Peyer's patch (tissue), 4 donors: ENCODE results near the gene THADA. TPM values are rescaled to one million over a fixed set of nuclear protein-coding genes. Genes with fewer than 3 reads are reported as not detected.

ENCODE experiments used
- DNase-seq, 3 donors: peaks; one replicate each; pipeline ENCODE4 v3.0.0-alpha.2; 2017 to 2019
- H3K27ac ChIP-seq, 4 donors: fragments of 200-600 bp; sonication (generic); one replicate each; pipeline ENCODE4 v1.5.1; 2016 to 2019
- H3K27me3 ChIP-seq, 2 donors: fragments of 200-600 bp; sonication (generic); one replicate each; pipeline ENCODE4 v1.5.1; 2019
- H3K36me3 ChIP-seq, 3 donors: fragments of 200-600 bp; sonication (generic); one replicate each; pipeline ENCODE4 v1.5.1; 2016 to 2019
- H3K4me1 ChIP-seq, 4 donors: fragments of 200-600 bp; sonication (generic); one replicate each; pipeline ENCODE4 v1.5.1; 2016 to 2019
- H3K4me3 ChIP-seq, 4 donors: fragments of 200-600 bp; sonication (generic); 1 replicate in 3 of 4; 2 replicates in 1 of 4; pipeline ENCODE4 v1.5.1; 2016 to 2019; ENCODE audit warnings: mild to moderate bottlenecking in 1 of 4
- H3K9me3 ChIP-seq, 4 donors: fragments of 200-600 bp; sonication (generic); one replicate each; pipeline ENCODE4 v1.5.1; 2016 to 2019; ENCODE audit warnings: mild to moderate bottlenecking in 1 of 4
- POLR2A ChIP-seq, 2 donors: fragments of 450-650 bp; IDR thresholded peaks; one replicate each; pipeline ENCODE4 v1.5.1; 2017; ENCODE audit warnings: antibody characterized with exemption in 2 of 2, mild to moderate bottlenecking in 2 of 2, moderate library complexity in 2 of 2
- total RNA-seq, 4 donors: library from RNA; depleted of rRNA; stranded (reverse); fragments of >200 nt; gene quantifications; one replicate each; pipeline ENCODE4 v1.1.0, GENCODE V29; 2016
- TF ChIP-seq, protein P1 (sequence below), 6 experiments: fragments of 450-650 bp in 4 of 6; fragments of 200-600 bp in 2 of 6; sonication (generic) in 1 of 6; IDR thresholded peaks; one replicate each; pipeline ENCODE4 v1.5.1; 2017 to 2019; ENCODE audit warnings: antibody characterized with exemption in 6 of 6, mild to moderate bottlenecking in 3 of 6, moderate library complexity in 1 of 6

The THADA gene
- total RNA-seq, 4 donors from 2014 or later = 19.3 to 76.7 (median 26.3) TPM

GRCh38 chr2:43384143-43384542 lies 211.7 kb downstream of the THADA start:
- TF ChIP-seq POLR2A (IDR thresholded peaks at IDR 0.05) = no peak
- TF ChIP-seq, protein P1, sequence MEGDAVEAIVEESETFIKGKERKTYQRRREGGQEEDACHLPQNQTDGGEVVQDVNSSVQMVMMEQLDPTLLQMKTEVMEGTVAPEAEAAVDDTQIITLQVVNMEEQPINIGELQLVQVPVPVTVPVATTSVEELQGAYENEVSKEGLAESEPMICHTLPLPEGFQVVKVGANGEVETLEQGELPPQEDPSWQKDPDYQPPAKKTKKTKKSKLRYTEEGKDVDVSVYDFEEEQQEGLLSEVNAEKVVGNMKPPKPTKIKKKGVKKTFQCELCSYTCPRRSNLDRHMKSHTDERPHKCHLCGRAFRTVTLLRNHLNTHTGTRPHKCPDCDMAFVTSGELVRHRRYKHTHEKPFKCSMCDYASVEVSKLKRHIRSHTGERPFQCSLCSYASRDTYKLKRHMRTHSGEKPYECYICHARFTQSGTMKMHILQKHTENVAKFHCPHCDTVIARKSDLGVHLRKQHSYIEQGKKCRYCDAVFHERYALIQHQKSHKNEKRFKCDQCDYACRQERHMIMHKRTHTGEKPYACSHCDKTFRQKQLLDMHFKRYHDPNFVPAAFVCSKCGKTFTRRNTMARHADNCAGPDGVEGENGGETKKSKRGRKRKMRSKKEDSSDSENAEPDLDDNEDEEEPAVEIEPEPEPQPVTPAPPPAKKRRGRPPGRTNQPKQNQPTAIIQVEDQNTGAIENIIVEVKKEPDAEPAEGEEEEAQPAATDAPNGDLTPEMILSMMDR (IDR thresholded peaks at IDR 0.05) = no peak
- no peaks in the 10 kb centered on the region for H3K9me3 ChIP-seq
- no peaks in the 10 kb centered on the region for H3K36me3 ChIP-seq

GRCh38 chr2:43383533-43383932 lies 212.3 kb downstream of the THADA start:
- Histone ChIP-seq H3K9me3 (no peaks in the 10 kb centered on the region), H3K27ac (no peak overlapping the region), H3K4me3 (no peak overlapping the region), H3K4me1 (peaks cover 0 to 6% (median 0%) of the 10 kb centered on the region in 4 donors), H3K27me3 (no peaks in the 10 kb centered on the region), H3K36me3 (no peaks in the 10 kb centered on the region)
- DNase-seq = no peak
- TF ChIP-seq, protein P1 (IDR thresholded peaks at IDR 0.05) = no peak
- TF ChIP-seq POLR2A (IDR thresholded peaks at IDR 0.05) = no peak

More at GRCh38 chr2:43384143-43384542, 211.7 kb downstream of the THADA start:
- no peak for DNase-seq
- H3K27ac ChIP-seq = no peak overlapping the region
- H3K4me1 ChIP-seq = peaks cover 0 to 6% (median 0%) of the 10 kb centered on the region in 4 donors
- H3K4me3 ChIP-seq = no peak overlapping the region
- H3K27me3 ChIP-seq = no peaks in the 10 kb centered on the region

DNA sequence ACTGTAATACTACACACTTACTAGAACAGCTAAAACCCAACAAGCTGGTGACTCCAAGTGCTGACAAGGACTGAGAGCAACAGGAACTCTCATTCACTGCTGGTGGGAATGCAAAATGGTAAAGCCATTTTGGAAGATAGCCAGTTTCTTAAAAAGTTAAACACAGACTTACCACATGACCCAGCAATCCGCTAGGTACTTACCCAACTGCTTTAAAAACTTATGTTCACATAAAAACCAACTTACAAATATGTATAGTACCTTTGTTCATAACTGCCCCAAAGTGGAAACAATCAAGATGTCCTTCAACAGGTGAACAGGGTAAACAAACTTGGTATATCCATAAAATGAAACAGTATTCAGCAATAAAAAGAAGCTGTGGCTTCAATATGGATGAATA lies 216.3 kb downstream of the THADA start:
- TF ChIP-seq, protein P1 (IDR thresholded peaks at IDR 0.05) = no peak
- no peak for TF ChIP-seq POLR2A (IDR thresholded peaks at IDR 0.05)
- no peaks in the 10 kb centered on the region for H3K36me3 ChIP-seq
- no peaks in the 10 kb centered on the region for H3K4me1 ChIP-seq
- no peak for DNase-seq
- no peak overlapping the region for H3K4me3 ChIP-seq
- H3K27me3 ChIP-seq = no peaks in the 10 kb centered on the region
- no peaks in the 10 kb centered on the region for H3K9me3 ChIP-seq
- no peak overlapping the region for H3K27ac ChIP-seq

GRCh38 chr2:43377327-43377726 lies 218.5 kb downstream of the THADA start:
- H3K4me1 ChIP-seq = peaks cover 0 to 6% (median 0%) of the 10 kb centered on the region in 4 donors
- no peaks in the 10 kb centered on the region for H3K36me3 ChIP-seq
- H3K27me3 ChIP-seq = no peaks in the 10 kb centered on the region
- TF ChIP-seq, protein P1 (IDR thresholded peaks at IDR 0.05) = no peak
- TF ChIP-seq POLR2A (IDR thresholded peaks at IDR 0.05) = no peak
- DNase-seq = no peak
- no peak overlapping the region for H3K27ac ChIP-seq
- H3K4me3 ChIP-seq = no peak overlapping the region
- no peaks in the 10 kb centered on the region for H3K9me3 ChIP-seq

DNA sequence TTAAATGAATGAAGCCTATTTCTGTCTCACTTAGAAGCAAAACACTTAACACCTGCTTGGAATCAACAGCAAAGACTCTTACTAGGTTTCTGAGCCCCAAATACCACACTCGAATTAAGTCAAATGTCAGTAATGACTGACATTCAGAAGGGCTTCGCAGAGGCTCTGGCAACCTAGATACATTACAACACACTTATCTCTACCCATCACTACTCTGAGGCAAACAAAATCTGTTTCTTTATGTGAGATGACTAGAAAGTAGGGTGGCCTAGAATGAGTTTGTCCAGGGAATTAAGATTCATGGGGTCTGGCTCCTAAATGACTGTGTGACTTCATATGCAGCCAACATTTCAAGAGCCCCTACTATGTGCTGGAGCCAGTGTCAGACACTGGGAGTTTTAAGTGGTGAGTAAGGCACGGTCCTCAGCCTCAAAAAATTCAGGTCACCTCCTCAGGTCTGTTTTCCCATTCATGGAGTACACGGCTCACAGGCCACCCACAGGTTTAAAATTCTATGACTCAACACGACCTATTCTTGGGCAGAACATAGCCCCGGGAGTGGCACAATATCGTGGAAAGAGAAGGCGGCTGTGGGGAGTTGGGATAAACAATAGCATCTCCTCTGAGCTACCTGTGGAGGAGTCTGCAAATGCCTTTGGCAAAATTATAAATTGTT lies 219.2 kb downstream of the THADA start:
- no peak for DNase-seq
- H3K4me3 ChIP-seq = no peak overlapping the region
- no peaks in the 10 kb centered on the region for H3K27me3 ChIP-seq
- H3K27ac ChIP-seq = no peak overlapping the region
- no peaks in the 10 kb centered on the region for H3K36me3 ChIP-seq
- TF ChIP-seq POLR2A (IDR thresholded peaks at IDR 0.05) = no peak
- TF ChIP-seq, protein P1 (IDR thresholded peaks at IDR 0.05) = no peak
- no peaks in the 10 kb centered on the region for H3K9me3 ChIP-seq
- peaks cover 0 to 10% (median 0%) of the 10 kb centered on the region in 4 donors for H3K4me1 ChIP-seq
